GM19193 (cell line): Measurements from ENCODE around the gene LIN54.
A peak's percentile ranks its signal among the peaks of the same experiment; 100 is the strongest.

Experiments used
- POLR2A ChIP-seq: IDR thresholded peaks from 4 replicates; pipeline ENCODE4 v1.6.1; 2011; ENCODE audit not compliant: insufficient read depth, insufficient read length; ENCODE audit errors: extremely low read depth

LIN54 gene

DNA sequence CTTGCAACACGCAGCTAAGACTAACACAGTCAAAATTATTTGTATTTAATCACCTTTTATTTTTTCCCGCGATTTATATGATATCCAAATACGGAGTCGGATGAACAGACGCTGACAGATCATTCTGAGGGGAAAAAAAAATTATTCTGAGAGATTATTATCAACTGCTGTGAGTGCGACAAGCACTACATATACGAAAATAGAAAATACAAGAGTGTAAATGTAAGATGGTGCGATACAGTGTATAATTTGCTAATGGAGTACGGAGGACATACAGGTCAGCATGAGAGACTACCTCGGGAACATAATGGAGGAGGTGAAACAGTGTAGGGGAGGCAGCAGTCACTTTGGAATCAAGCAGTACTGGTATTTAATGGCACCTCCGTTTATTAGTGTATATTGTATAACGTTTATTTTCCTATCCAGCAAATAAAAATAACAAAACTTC is 2.8 kb upstream of the LIN54 start:
- TF ChIP-seq POLR2A = no peak

DNA sequence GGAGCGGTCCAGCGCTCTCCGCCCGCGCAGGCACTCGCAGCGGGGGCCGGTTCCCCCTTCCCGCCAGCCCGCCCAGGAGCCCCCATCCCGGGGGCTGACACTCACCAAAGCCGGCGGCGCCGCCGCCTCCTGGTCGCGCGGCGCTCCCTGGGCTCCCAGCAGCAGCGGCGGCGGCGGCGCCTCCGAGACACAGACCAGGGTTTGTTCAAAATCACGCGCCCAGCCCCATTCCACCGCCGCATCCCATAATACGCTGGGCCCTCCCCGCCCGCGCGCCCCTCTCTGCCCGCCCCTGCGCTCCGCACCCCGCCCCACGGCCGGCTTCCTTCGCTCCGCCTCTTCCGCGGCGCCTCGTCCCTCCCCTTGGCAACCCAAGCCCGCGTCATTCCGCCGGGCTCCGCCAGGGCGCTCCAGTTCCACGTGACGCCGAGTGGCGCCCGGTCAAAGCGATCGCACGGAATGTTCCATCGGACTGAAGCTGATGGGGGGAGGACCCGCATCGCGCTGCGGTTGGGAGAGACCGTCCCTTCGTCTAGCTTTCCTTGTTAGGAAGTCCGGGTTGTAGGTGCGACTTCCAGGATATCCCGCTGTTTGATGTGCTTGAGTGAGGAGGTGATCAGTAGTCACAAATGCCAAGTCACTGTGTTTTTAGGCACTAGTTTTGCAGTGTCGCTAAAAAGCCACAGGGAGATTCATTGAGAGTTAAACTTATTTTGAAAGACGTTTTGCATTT is 2.2 kb upstream of the LIN54 start:
- peak; percentile 73 for TF ChIP-seq POLR2A

DNA sequence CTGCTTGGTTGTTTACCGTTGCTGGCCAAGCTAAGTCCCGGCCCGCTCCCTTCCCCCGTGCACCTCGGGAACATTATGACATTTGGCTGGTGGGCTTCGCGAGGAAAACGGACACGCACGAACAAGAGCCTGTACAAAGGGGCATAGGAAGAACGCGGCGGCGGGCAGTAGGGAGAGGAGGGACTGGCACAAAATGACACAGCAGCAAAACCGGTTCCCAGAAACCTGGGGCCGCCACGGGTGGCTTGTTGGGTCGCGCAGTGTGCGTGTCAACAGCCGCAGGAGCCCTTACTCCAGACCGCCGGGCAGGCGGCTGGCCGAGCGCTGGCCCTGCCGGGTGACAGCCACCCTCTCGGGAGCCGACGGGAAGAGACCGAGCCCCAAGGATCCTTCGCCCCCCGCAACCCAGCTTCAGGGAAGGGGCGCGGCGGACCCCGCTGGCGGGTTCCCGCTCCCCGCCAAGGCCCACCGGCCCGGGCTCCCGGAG is 1.6 kb upstream of the LIN54 start:
- TF ChIP-seq POLR2A = no peak

DNA sequence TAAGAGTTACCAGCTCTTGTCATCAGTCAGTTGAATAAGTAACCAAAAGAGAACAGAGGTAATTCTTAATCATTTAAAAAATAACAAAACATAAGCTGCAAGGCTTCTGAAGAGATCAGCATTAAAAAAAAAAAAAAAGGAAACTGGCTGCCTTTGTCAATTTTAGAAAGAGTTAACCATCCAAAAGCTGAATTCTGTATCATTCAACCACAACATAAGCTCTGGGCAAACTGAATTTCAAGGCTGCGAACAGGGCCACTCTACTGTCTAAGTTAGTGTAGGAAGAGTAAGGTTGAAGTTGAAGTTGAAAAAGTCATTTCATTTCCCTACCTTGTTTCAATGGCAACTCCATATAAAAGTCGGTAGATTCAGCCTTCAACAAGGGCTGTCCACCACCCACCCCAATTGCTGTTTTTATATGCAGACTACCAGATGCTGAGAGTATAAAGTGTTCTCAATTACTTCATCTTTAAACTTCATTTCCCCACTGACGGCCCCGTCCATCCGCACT is 1.1 kb upstream of the LIN54 start:
- TF ChIP-seq POLR2A = no peak

DNA sequence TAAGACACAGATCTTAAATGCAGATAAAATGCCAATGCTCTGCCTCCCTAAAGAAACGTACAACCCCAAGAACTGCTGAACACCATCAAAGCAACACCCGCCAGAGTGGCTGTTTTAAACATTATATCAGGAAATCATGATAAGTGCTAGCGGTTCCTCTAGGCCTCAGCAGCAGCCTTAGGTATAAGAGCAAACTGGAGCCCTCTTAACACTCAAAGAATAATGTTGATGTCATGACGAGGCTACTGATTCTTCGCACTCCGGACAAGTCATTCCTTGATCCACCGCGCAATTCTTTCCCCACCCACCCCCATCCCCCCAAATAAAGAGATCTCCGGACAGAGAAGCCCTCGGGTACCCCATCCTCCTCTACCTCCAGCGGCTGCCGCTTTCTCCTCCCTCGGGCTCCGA is 507 bp downstream of the LIN54 start:
- no peak for TF ChIP-seq POLR2A

DNA sequence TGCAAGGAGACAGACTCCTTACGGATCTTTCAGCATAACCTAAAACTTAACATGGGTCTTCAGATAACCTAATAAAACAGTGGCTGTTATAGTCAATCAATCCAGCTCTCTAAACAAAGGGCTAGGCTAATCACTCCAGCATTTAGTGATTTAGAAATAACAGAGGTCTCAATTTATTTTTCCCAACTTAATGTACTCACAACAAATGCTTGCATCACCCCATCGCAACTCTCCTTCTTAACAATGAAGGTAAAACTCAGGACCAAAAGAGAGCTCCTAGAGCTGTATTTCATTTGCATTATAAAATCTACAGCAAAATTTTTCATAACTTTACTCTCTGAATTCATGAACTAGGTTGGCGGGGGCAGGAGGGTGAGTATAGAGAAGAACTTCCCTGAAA is 1.1 kb downstream of the LIN54 start:
- no peak for TF ChIP-seq POLR2A

DNA sequence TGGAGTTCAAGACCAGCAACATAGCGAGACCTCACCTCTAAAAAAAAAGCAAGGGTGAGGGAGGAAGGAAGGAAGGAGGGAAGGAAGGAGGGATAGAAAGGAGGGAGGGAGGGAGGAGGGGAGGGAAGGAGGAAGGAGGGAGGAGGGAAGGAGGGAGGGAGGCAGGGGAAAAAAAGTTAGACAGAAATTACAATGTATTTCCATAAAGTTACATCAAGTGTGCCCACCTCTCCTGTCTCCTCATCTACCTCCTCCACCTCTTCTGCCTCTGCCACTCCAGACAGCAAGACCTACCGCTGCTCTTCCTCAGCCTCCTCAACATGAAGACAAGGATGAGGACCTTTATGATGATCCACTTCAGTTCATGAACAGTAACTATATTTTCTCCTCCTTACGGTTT is 8.3 kb downstream of the LIN54 start:
- no peak for TF ChIP-seq POLR2A

DNA sequence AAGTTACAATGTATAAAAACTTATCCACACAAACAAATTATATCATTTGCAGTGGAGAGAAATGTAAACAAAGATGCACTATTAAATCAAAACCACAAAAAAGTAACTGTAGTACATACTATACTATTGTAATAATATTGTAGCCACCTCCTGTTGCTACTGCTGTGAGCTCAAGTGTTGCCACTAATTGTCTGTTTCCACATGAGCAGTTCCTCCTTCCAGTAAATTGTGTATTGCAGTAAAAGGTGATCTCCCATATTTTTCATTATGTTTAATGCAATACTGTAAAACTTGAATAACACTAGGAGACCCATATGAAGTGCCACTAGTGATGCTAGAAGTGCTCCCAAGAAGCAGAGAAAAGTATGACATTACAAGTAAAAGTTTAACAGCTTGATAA is 11.7 kb downstream of the LIN54 start:
- TF ChIP-seq POLR2A = no peak

DNA sequence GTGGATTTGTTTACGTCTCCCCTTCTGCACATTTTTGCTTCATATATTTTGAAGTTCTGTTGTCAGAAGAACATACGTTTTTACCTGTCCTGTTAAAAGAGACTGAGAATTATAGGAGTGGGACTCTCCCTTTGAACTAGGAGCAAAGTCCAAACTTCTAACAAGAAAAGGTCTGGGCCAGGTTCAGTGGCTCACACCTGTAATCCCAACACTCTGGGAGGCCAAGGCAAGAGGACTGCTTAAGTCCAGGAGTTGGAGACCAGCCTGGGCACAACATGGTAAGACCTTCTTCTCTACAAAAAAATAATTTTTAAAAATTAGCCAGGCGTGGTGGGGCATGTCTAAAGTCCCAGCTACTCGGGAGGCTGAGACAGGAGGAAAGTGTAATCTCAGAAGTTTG is 15.8 kb downstream of the LIN54 start:
- no peak for TF ChIP-seq POLR2A

DNA sequence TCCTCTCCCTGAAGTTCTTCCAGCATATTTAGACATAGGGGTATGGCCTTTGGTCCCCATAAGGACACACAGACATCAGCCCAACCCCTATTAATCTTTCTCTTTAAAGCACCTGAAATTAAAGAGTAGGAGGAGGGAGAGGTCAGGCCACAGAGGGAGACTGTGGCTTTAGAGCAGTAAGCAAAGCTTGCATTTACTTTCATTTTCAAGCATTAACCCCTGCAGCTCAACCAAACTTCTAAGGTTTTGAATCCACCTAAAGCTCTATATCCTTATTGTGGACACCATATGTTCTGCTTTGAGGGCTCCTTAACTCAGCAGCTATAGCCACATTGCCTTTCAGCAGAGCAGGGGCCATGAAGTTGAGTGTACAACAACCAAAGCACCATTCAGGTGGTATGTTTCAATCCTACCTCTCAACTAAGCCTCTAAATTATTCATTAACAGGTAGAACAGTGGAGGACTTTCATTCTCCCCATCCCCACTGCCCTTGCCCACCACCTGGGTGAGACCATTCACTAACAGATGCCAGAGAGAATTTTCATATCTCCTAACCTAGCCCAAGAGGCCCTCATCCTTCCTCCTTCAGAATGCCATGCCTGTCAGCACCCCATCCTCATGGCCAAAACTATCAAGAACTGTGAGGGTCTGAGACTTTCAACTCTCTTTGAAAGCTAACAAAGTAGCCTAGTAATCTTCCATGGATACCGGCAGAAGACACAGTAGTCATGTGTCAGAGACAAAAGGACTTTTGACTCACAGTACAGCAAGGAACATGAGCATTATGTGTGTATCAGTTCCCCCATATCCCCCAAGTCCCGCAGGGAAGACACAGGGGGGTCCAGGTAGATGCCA is 20.8 kb downstream of the LIN54 start:
- TF ChIP-seq POLR2A = no peak

DNA sequence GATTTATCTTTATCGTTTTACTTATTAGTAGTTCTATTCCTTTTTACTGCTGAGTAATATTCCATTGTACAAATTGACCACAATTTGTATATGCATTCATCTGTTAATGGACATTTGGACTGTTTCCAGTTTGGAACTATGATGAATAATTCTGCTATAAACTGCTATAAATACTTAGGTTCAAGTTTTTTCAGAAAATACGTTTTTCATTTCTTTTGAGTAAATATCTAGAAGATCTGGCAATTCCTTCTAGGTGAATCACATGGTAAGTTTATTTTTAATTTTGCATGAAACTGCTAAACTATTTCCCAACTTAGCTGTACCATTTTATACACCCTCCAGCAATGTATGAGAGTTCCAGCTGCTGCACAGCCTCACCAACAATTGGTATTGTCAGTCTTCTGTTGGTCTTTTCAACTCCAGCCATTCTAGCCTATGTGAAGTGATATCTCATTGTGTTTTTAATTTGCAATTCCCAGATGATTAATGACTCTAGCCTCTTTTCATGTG is 22.2 kb downstream of the LIN54 start:
- TF ChIP-seq POLR2A = no peak

DNA sequence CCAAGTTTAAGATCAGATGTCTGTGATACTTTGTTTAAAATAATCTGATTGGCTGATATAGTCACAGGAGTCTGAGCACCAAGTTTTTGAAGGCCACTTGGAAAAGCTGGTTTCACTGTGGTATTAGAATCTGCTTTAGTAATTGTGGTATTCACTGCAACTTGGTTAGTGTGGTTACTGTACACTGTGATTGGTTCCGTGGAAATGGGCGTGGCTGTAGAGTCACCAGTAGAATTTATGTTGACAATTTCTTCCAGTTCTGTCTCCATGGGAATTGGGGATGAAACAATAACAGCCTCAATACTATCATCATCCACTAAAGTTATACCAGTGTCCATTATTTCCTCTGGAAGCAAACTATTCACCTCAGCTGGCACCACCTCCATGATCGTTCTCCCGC is 26.2 kb downstream of the LIN54 start:
- no peak for TF ChIP-seq POLR2A

DNA sequence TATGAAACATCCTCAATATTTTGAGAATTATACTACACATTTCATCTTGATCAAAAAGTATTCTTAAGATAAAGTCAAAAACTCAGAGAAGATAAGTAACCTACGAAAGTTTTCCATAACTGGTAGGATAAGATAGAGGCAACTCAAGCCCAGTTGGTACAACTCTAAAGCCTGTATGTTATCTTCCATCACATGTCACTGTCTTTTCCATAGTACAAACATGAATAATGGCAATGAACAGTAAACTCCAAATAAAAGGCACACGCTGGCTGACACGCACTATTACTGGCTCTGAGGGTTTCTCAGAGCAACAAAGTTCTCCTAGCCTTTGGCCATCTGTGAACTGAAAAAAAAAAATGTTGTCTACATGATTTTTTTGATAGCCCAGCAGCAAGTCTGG is 27.2 kb downstream of the LIN54 start:
- TF ChIP-seq POLR2A = no peak

DNA sequence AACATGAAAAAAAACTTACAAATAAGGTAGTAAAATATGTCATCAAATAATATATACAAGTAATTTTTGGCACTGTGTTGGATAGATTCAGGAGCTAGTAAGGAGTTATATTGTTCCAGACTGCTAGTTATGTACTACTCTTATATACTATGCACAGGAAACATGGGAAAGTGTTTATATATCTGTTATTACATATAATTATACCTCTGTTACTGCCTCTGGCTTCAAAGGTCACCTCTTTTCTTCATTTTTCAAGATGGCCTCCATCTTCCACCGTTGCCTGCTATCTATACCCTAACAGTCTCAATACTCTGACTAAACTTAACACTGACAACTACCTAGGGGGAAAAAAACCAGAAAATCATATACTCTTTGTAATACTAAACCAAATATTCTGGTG is 29.5 kb downstream of the LIN54 start:
- no peak for TF ChIP-seq POLR2A

DNA sequence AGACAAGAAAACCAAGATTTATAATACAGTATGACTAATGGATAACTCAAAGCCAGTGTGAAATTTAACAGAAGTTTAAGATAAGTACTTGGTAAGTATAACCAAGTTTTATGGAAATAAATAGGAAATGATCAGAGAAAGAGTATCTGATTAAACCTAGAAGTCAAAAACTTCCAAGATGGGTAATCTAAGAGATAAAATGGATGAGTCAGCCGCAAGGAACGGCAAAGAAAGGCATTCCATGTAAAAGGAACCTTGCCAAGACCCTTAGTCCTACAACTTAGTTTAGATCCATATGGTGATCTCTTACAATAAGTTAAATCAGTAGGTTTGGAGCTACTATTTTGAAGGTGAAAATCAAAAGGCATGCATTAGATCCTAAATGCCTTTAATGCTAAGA is 34.8 kb downstream of the LIN54 start:
- no peak for TF ChIP-seq POLR2A
